Pancreas (tissue), 10 donors: ENCODE measurements around the gene ZNF613. TPM values are rescaled to one million over a fixed set of nuclear protein-coding genes. Genes with fewer than 3 reads are reported as not detected.

Experiments used
- ATAC-seq, 4 donors: fragments of 200-7000 bp; cut with Tn5 transposase; one replicate each; pipeline versions ENCODE4 v1.8.0 to v1.9.1; 2020; ENCODE audit warnings: mild to moderate bottlenecking in 4 of 4, moderate library complexity in 4 of 4
- DNase-seq, 6 donors: peaks; one replicate each; pipeline ENCODE4 v3.0.0-alpha.2; 2020
- FAIRE-seq: peaks from 2 replicates; lab custom pipeline; 2012; peaks lifted over from hg19 to GRCh38; lab: Jason Lieb, UNC
- H3K27ac ChIP-seq, 4 donors: fragments of 200-600 bp; sonication (generic); 1 replicate in 3 of 4; 2 replicates in 1 of 4; pipeline versions ENCODE4 v1.5.0 to v1.8.0; 2020
- H3K27me3 ChIP-seq, 4 donors: fragments of 200-600 bp; one replicate each; pipeline ENCODE4 v1.8.0; 2021
- H3K36me3 ChIP-seq, 3 donors: fragments of 200-600 bp; sonication (generic) in 1 of 3; one replicate each; pipeline versions ENCODE4 v1.5.0 to v1.8.0; 2020 to 2021
- H3K4me1 ChIP-seq, 3 donors: fragments of 200-600 bp; one replicate each; pipeline ENCODE4 v1.8.0; 2021
- H3K4me3 ChIP-seq, 4 donors: fragments of 200-600 bp; sonication (generic) in 2 of 4; one replicate each; pipeline versions ENCODE4 v1.5.0 to v1.8.0; 2020 to 2021
- H3K9me3 ChIP-seq, 4 donors: fragments of 200-600 bp; one replicate each; pipeline ENCODE4 v1.8.0; 2021
- WGBS, 2 donors: extraction: QIAGEN DNeasy Blood & Tissue Kit; methylation state at CpG; one replicate each; pipeline ENCODE4 v1.1.7; 2013; 5-methylcytosine and 5-hydroxymethylcytosine counted together
- intact Hi-C, 3 donors: fragments of 100-400 bp; cut with DNase I; formaldehyde crosslinking; loops; one replicate each; pipeline versions ENCODE4 v1.11.1 to v1.14.2; 2022
- polyA plus RNA-seq, 2 donors: library from polyadenylated mRNA; stranded (reverse); fragments of 200-250 nt; gene quantifications; one replicate each; pipeline ENCODE4 v1.2.3, GENCODE V29; 2013
- total RNA-seq, 6 donors: library from RNA; stranded (reverse); fragmentation: NEBNext Ultra II Directional in 4 of 6; extraction: Animal tissue kit (Norgen Biotek cat#: 25700) in 4 of 6; gene quantifications; one replicate each; pipeline versions ENCODE4 v1.2.1 to v1.2.4, GENCODE V29; 2021 to 2023
- TF ChIP-seq, protein P1 (sequence below), 4 donors: fragments of 200-600 bp; sonication (generic) in 3 of 4; IDR thresholded peaks; one replicate each; pipeline versions ENCODE4 v1.5.0 to v1.8.0; 2021; ENCODE audit warnings: antibody characterized with exemption in 4 of 4
- donor health status: healthy with polysubstance abuse.
- donor health status: DM: no; HTN: no; CAD: no; lungs with moderate emphysema.
- donor health status: DM: no; HTN: no; CAD: no.
- donor health status: control.
- donor health status: control.
- donor health status: Bipolar disorder and iron deficiency.
- donor health status: DM: yes; HTN: yes; CAD: no.
- donor health status: DM: no; HTN: no; CAD: no.
- donor health status: DM: no; HTN: no; CAD: no.
- donor health status: DM: yes; HTN: yes; CAD: no.

ZNF613 gene
- total RNA-seq, result 1 to 10 TPM in 4 of 6 donors, under 1 TPM in 2; 0.83 to 3.0 (median 1.8) TPM
- polyA plus RNA-seq, result 1 to 10 TPM; 1.0 to 3.4 TPM

DNA sequence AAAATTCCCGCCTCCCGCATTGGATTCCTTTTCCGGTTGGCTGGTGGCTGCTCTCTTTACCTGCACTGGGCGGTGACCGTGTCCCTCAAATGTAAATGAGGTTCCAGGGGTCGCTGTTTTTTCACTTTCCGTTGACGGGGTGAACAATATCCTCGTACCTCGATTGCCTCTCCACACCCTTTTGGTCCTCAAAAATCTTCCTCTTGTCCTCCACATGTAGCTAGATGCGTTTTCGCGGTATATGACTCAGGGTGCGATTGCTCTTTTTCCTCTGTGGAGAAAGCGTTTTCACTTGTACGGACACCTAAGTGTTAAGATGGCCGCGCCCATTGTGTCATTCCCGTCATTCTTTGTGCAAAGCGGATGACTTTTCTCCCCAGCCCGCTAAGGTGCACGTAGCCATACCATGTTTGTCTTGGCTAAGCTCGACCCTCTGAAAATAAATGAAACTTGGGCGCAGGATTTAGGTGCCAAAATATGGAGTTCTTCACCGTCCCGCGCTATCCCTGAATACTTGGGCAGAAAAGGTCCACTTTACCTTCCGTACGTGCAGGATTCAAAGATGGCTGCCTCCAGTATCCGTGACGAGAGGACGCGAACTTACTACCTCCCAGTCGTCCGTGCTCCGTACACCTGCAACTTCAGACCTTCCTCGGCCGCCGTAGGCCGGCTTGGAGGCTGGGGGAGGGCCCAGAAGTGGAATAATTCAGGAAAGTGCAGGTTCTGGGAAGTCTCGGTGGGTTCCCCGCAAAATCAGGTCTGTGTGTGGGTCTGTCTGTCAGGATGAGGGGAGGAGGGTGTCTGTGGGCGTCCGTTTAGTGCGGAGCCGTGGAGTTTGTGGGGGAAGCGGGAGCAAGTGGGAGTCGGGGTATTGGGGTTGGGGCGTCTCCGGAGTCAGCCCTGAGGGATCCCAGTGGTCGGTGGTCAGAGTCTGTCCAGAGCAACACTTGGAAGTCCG lies at the start of gene ZNF613:
Gene ZNF613 (plus strand): TSS at position 689 of the 958 bp plus-strand sequence. CDS start 8,749 bp downstream, outside the sequence.
- FAIRE-seq (peak; percentile 9), ATAC-seq (peak; percentile 95 to 99 (median 98)), DNase-seq (peak; percentile 87 to 94 (median 89))
- H3K4me3 ChIP-seq, result peak within 1 kb of the TSS; percentile 49 to 92 (median 74)
- no peaks in the 10 kb centered on the region for H3K27me3 ChIP-seq
- WGBS, 2 donors, result 0% methylated on average over 52 of the region's 52 CpGs
- peaks cover 0 to 4% (median 0%) of the 10 kb centered on the region in 3 donors for H3K4me1 ChIP-seq
- intact Hi-C loops, result no loop called here
- no peaks in the 10 kb centered on the region for H3K9me3 ChIP-seq
- H3K27ac ChIP-seq, result peak within 1 kb of the TSS; percentile 70 to 93 (median 86)
- TF ChIP-seq, protein P1, sequence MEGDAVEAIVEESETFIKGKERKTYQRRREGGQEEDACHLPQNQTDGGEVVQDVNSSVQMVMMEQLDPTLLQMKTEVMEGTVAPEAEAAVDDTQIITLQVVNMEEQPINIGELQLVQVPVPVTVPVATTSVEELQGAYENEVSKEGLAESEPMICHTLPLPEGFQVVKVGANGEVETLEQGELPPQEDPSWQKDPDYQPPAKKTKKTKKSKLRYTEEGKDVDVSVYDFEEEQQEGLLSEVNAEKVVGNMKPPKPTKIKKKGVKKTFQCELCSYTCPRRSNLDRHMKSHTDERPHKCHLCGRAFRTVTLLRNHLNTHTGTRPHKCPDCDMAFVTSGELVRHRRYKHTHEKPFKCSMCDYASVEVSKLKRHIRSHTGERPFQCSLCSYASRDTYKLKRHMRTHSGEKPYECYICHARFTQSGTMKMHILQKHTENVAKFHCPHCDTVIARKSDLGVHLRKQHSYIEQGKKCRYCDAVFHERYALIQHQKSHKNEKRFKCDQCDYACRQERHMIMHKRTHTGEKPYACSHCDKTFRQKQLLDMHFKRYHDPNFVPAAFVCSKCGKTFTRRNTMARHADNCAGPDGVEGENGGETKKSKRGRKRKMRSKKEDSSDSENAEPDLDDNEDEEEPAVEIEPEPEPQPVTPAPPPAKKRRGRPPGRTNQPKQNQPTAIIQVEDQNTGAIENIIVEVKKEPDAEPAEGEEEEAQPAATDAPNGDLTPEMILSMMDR (IDR thresholded peaks at IDR 0.05), result no peak
- peaks cover 0 to 14% (median 0%) of the 10 kb centered on the region in 3 donors for H3K36me3 ChIP-seq

DNA sequence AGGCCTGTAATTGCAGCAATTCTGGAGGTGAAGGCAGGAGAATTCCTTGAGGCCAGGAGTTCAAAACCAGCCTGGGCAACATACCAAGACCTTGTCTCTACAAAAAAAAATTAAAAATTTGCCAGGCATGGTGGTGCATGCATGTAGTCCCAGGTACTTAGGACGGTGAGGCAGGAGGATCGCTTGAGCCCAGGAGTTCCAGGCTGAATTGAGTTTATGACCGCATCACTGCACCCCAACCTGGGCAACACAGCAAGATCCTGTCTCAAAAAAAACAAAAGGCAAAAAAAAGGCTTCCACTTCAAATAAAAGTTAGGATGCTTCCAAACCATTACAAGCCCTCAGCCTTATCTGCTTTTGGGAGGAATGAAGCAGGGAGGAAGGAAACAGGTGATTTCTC lies 44.8 kb upstream of the ZNF613 start:
- H3K36me3 ChIP-seq, result peaks cover 0 to 30% (median 20%) of the 10 kb centered on the region in 3 donors
- H3K27ac ChIP-seq, result no peak overlapping the region
- DNase-seq (no peak), FAIRE-seq (no peak), ATAC-seq (no peak)
- TF ChIP-seq, protein P1 (IDR thresholded peaks at IDR 0.05), result no peak
- no peaks in the 10 kb centered on the region for H3K9me3 ChIP-seq
- no peaks in the 10 kb centered on the region for H3K4me1 ChIP-seq
- 97 to 98% methylated on average over 3 of the region's 3 CpGs for WGBS, 2 donors
- intact Hi-C loops, result no loop called here
- H3K4me3 ChIP-seq, result no peak overlapping the region
- H3K27me3 ChIP-seq, result no peaks in the 10 kb centered on the region

DNA sequence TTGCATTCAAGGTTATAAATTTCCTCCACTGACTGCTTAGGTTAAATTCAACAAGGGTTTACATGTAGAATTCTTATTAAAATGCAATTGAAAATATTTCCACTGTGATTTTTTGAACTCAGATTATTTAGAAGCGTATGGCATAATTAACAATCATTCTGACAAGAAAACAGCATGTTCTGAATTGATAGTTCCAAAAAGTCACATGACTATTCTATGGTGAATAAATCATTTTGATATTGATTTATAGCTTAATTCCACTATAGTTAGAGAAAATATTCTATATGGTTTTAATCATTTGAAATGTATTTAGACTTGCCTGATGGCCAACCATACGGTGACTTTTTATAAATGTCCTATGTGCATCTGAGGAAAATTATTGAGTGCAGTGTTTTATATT lies 42.6 kb upstream of the ZNF613 start:
- Histone ChIP-seq H3K27ac (no peak overlapping the region), H3K4me1 (no peaks in the 10 kb centered on the region), H3K4me3 (no peak overlapping the region), H3K9me3 (no peaks in the 10 kb centered on the region), H3K36me3 (peaks cover 0 to 9% (median 8%) of the 10 kb centered on the region in 3 donors), H3K27me3 (no peaks in the 10 kb centered on the region)
- intact Hi-C loops, result no loop called here
- ATAC-seq, result no peak
- WGBS, 2 donors, result 88 to 95% methylated on average over 2 of the region's 2 CpGs
- no peak for DNase-seq
- FAIRE-seq, result no peak
- TF ChIP-seq, protein P1 (IDR thresholded peaks at IDR 0.05), result no peak

DNA sequence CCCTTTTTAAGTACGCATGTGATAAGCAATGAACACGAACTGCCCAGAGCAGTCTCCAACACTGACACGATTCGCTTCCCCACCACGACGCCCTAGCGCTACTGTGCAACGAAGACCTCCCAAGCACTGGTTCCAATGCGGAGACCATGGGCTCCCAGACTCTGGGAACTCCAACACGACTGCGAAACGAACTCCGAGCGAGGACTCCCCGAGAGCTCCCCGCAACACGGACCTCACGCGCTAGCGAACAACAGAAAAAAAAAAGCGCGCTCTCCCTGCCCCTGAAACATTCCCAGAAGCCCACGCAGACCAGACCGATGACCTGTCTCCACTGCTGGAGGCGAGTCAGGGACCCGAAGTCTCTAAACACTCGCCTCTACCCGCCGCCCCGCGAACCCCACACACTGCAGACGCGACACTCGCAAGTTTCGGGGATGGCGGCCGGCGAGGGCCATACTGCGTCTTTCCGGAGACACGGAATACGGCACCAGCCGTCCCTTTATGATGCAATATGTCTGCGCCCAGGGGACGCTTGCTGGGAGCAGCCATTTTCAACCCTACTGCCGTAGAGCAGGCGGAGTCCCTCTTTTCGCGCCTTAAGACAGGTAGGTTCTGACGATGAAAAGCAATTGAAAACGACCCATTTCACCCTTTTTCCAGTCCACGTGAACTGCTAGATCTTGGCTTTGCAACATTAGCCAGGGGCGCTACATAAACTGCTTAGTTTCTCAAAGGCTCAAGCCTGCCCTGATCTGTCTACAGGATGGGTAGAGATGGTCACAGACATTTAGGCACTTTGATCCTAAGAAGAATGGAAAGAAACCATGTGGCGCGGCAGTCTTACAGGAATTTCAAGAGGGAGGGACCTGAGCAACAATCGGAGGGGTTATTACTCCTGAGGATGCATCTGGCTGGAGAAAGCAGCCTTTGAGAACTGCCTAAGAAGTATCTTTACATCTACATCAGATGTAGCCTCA lies 39.5 kb upstream of the ZNF613 start, which contains the start of gene ZNF577:
Gene ZNF577 (minus strand): TSS at position 430 of the 977 bp plus-strand sequence. CDS start 7,569 bp downstream, outside the sequence.
- ATAC-seq, result peak; percentile 98 to 100 (median 99)

More for the DNA sequence above, 39.5 kb upstream of the ZNF613 start, which contains the start of gene ZNF577:
- H3K9me3 ChIP-seq, result peaks cover 0 to 16% (median 3%) of the 10 kb centered on the region in 4 donors
- DNase-seq (peak; percentile 84 to 95 (median 90)), FAIRE-seq (peak; percentile 5)
- H3K4me1 ChIP-seq, result no peaks in the 10 kb centered on the region
- H3K36me3 ChIP-seq, result peaks cover 9 to 31% (median 11%) of the 10 kb centered on the region in 3 donors
- TF ChIP-seq, protein P1 (IDR thresholded peaks at IDR 0.05), result no peak
- H3K27ac ChIP-seq, result peak within 1 kb of the TSS; percentile 49 to 82 (median 80)
- intact Hi-C loops, result no loop called here
- no peaks in the 10 kb centered on the region for H3K27me3 ChIP-seq
- WGBS, 2 donors, result 1 to 3% methylated on average over 56 of the region's 56 CpGs
- H3K4me3 ChIP-seq, result peak within 1 kb of the TSS; percentile 34 to 71 (median 64)
